ENCODE data around the gene APBB2. TPM values are rescaled to one million over a fixed set of nuclear protein-coding genes. Genes with fewer than 3 reads are reported as not detected.

Gene APBB2
- total RNA-seq, 1 donor from 2014 or later, result 23.5 TPM

GRCh38 chr4:41137879-41138278, 76.5 kb downstream of the APBB2 start:
- no peak for DNase-seq
- H3K9me3 ChIP-seq (replicated peaks), result no peaks in the 10 kb centered on the region
- peaks cover 58% of the 10 kb centered on the region for H3K4me1 ChIP-seq
- intact Hi-C loops (cut with micrococcal nuclease), result no loop called here
- H3K27ac ChIP-seq (replicated peaks), result no peak overlapping the region
- no peak for TF ChIP-seq CTCF (IDR thresholded peaks at IDR 0.05; ENCODE audit: borderline replicate concordance)
- H3K36me3 ChIP-seq, result peaks cover 4% of the 10 kb centered on the region
- H3K4me3 ChIP-seq, result no peak overlapping the region
- no peaks in the 10 kb centered on the region for H3K27me3 ChIP-seq (ENCODE audit: low read depth)

GRCh38 chr4:41136456-41136855, 77.9 kb downstream of the APBB2 start:
- H3K27me3 ChIP-seq (ENCODE audit: low read depth), result no peaks in the 10 kb centered on the region
- H3K27ac ChIP-seq (replicated peaks), result peak overlapping the region; percentile 22
- no peak overlapping the region for H3K4me3 ChIP-seq
- H3K9me3 ChIP-seq (replicated peaks), result no peaks in the 10 kb centered on the region
- intact Hi-C loops (cut with micrococcal nuclease), result no loop called here
- DNase-seq, result no peak
- no peak for TF ChIP-seq CTCF (IDR thresholded peaks at IDR 0.05; ENCODE audit: borderline replicate concordance)
- H3K36me3 ChIP-seq, result peaks cover 3% of the 10 kb centered on the region
- peaks cover 49% of the 10 kb centered on the region for H3K4me1 ChIP-seq

- H3K27me3 ChIP-seq (ENCODE audit: low read depth), result no peaks in the 10 kb centered on the region
- H3K9me3 ChIP-seq (replicated peaks), result no peaks in the 10 kb centered on the region
- DNase-seq, result no peak
- H3K27ac ChIP-seq (replicated peaks), result peak overlapping the region; percentile 22
- no peak for TF ChIP-seq CTCF (IDR thresholded peaks at IDR 0.05; ENCODE audit: borderline replicate concordance)
- no peaks in the 10 kb centered on the region for H3K36me3 ChIP-seq
- intact Hi-C loops (cut with micrococcal nuclease), result no loop called here
- no peak overlapping the region for H3K4me3 ChIP-seq
- peaks cover 48% of the 10 kb centered on the region for H3K4me1 ChIP-seq
Observed at GRCh38 chr4:41135801-41136200, 78.5 kb downstream of the APBB2 start.

- H3K36me3 ChIP-seq, result no peaks in the 10 kb centered on the region
- peak; percentile 20 for TF ChIP-seq CTCF (IDR thresholded peaks at IDR 0.05; ENCODE audit: borderline replicate concordance)
- no peak overlapping the region for H3K4me3 ChIP-seq
- peak overlapping the region; percentile 25 for H3K27ac ChIP-seq (replicated peaks)
- H3K4me1 ChIP-seq, result peaks cover 51% of the 10 kb centered on the region
- no peaks in the 10 kb centered on the region for H3K9me3 ChIP-seq (replicated peaks)
- no peak for DNase-seq
- intact Hi-C loops (cut with micrococcal nuclease), result no loop called here
- no peaks in the 10 kb centered on the region for H3K27me3 ChIP-seq (ENCODE audit: low read depth)
Observed at GRCh38 chr4:41134581-41134980, 79.8 kb downstream of the APBB2 start.

- H3K27ac ChIP-seq (replicated peaks), result peak overlapping the region; percentile 11
- H3K9me3 ChIP-seq (replicated peaks), result no peaks in the 10 kb centered on the region
- no peaks in the 10 kb centered on the region for H3K27me3 ChIP-seq (ENCODE audit: low read depth)
- no peak overlapping the region for H3K4me3 ChIP-seq
- H3K36me3 ChIP-seq, result no peaks in the 10 kb centered on the region
- DNase-seq, result no peak
- TF ChIP-seq CTCF (IDR thresholded peaks at IDR 0.05; ENCODE audit: borderline replicate concordance), result no peak
- intact Hi-C loops (cut with micrococcal nuclease), result no loop called here
- peaks cover 51% of the 10 kb centered on the region for H3K4me1 ChIP-seq
Observed at GRCh38 chr4:41133454-41134018, 80.8 kb downstream of the APBB2 start.

Measured in left ventricle myocardium inferior (tissue), 1 donor.